Right atrium auricular region (tissue), 2 donors: Measurements from ENCODE around the gene ACLY. TPM values are rescaled to one million over a fixed set of nuclear protein-coding genes. Genes with fewer than 3 reads are reported as not detected.
"Not testable (repeated sequence)": the region's sequence is repeated elsewhere in the genome, so short reads cannot be mapped to it uniquely, and the experiment has no call there.

Source experiments
- DNase-seq: peaks from one replicate; pipeline ENCODE4 v3.0.0-alpha.2; 2019; ENCODE audit warnings: low spot score
- H3K27ac ChIP-seq, 2 donors: fragments of 200-600 bp; sonication (generic); 1 replicate in 1 of 2; 2 replicates in 1 of 2; pipeline ENCODE4 v1.5.1; 2016 to 2019
- H3K27me3 ChIP-seq, 2 donors: fragments of 200-600 bp; sonication (generic); one replicate each; pipeline versions ENCODE4 v1.5.1 to v1.6.0; 2017 to 2019
- H3K36me3 ChIP-seq: fragments of 200-600 bp; sonication (generic); one replicate; pipeline ENCODE4 v1.5.1; 2016
- H3K4me1 ChIP-seq, 2 donors: fragments of 200-600 bp; sonication (generic); one replicate each; pipeline versions ENCODE4 v1.5.1 to v1.6.0; 2017 to 2019
- H3K4me3 ChIP-seq, 2 donors: fragments of 200-600 bp; sonication (generic); 1 replicate in 1 of 2; 2 replicates in 1 of 2; pipeline ENCODE4 v1.5.1; 2017 to 2019; ENCODE audit warnings: mild to moderate bottlenecking in 1 of 2, moderate library complexity in 1 of 2
- H3K9me3 ChIP-seq, 2 donors: fragments of 200-600 bp; sonication (generic); one replicate each; pipeline ENCODE4 v1.5.1; 2019
- CTCF ChIP-seq, 2 donors: fragments of 200-600 bp; sonication (generic); IDR thresholded peaks; one replicate each; pipeline ENCODE4 v1.5.1; 2019; ENCODE audit warnings: antibody characterized with exemption in 2 of 2
- total RNA-seq, 2 donors: library from RNA; depleted of rRNA; stranded (reverse); fragments of >200 nt; gene quantifications; one replicate each; pipeline ENCODE4 v1.1.0, GENCODE V29; 2016

Gene ACLY
- total RNA-seq, 2 donors from 2014 or later: 31.7 to 42.2 TPM

- peak; percentile 88 for DNase-seq
- no peaks in the 10 kb centered on the region for H3K9me3 ChIP-seq
- H3K36me3 ChIP-seq: peaks cover 22% of the 10 kb centered on the region
- peak within 1 kb of the TSS; percentile 93 to 97 for H3K27ac ChIP-seq
- H3K27me3 ChIP-seq: no peaks in the 10 kb centered on the region
- peak within 1 kb of the TSS; percentile 94 to 100 for H3K4me3 ChIP-seq
- TF ChIP-seq CTCF (IDR thresholded peaks at IDR 0.05): no peak
- peaks cover 0 to 37% of the 10 kb centered on the region in 2 donors for H3K4me1 ChIP-seq
Observed at GRCh38 chr17:41864836-41865595, 53.7 kb downstream of the ACLY start, which contains the start of gene KLHL11. KLHL11 (minus strand) TSS chr17:41865423; CDS start chr17:41865370, 53 bp downstream.

GRCh38 chr17:41864498-41864835 lies 54.3 kb downstream of the ACLY start:
- peaks cover 0 to 38% of the 10 kb centered on the region in 2 donors for H3K4me1 ChIP-seq

GRCh38 chr17:41863074-41863848 lies 55.5 kb downstream of the ACLY start:
- Histone ChIP-seq H3K27ac (no peak overlapping the region), H3K4me1 (peaks cover 0 to 38% of the 10 kb centered on the region in 2 donors), H3K9me3 (no peaks in the 10 kb centered on the region), H3K27me3 (no peaks in the 10 kb centered on the region), H3K36me3 (peaks cover 12% of the 10 kb centered on the region), H3K4me3 (no peak overlapping the region)
- TF ChIP-seq CTCF (IDR thresholded peaks at IDR 0.05): no peak
- no peak for DNase-seq

More at GRCh38 chr17:41864498-41864835, 54.3 kb downstream of the ACLY start:
- no peaks in the 10 kb centered on the region for H3K27me3 ChIP-seq
- H3K9me3 ChIP-seq: no peaks in the 10 kb centered on the region
- peaks cover 18% of the 10 kb centered on the region for H3K36me3 ChIP-seq
- H3K27ac ChIP-seq: peak overlapping the region; percentile 93 to 97
- DNase-seq: no peak
- H3K4me3 ChIP-seq: peak overlapping the region; percentile 94 to 100
- no peak for TF ChIP-seq CTCF (IDR thresholded peaks at IDR 0.05)

- H3K4me1 ChIP-seq: peaks cover 0 to 36% of the 10 kb centered on the region in 2 donors
- DNase-seq: no peak
- TF ChIP-seq CTCF (IDR thresholded peaks at IDR 0.05): no peak
- no peak overlapping the region for H3K4me3 ChIP-seq
- H3K9me3 ChIP-seq: no peaks in the 10 kb centered on the region
- no peaks in the 10 kb centered on the region for H3K36me3 ChIP-seq
- H3K27me3 ChIP-seq: no peaks in the 10 kb centered on the region
- H3K27ac ChIP-seq: no peak overlapping the region
Observed at GRCh38 chr17:41860254-41860931, 58.4 kb downstream of the ACLY start.

GRCh38 chr17:41851382-41851781 lies 67.4 kb downstream of the ACLY start:
- H3K4me3 ChIP-seq, H3K4me1 ChIP-seq, DNase-seq, H3K9me3 ChIP-seq, H3K27ac ChIP-seq, H3K27me3 ChIP-seq: not testable (repeated sequence)
- peaks cover 19% of the 10 kb centered on the region for H3K36me3 ChIP-seq
